Peyer's patch (tissue), 4 donors: Measurements from ENCODE around the gene GLIPR1L2. TPM values are rescaled to one million over a fixed set of nuclear protein-coding genes. Genes with fewer than 3 reads are reported as not detected.
A peak's percentile ranks its signal among the peaks of the same experiment; 100 is the strongest.

Experiments used
- DNase-seq, 3 donors: peaks; one replicate each; pipeline ENCODE4 v3.0.0-alpha.2; 2017 to 2019
- H3K27ac ChIP-seq, 4 donors: fragments of 200-600 bp; sonication (generic); one replicate each; pipeline ENCODE4 v1.5.1; 2016 to 2019
- H3K27me3 ChIP-seq, 2 donors: fragments of 200-600 bp; sonication (generic); one replicate each; pipeline ENCODE4 v1.5.1; 2019
- H3K36me3 ChIP-seq, 3 donors: fragments of 200-600 bp; sonication (generic); one replicate each; pipeline ENCODE4 v1.5.1; 2016 to 2019
- H3K4me1 ChIP-seq, 4 donors: fragments of 200-600 bp; sonication (generic); one replicate each; pipeline ENCODE4 v1.5.1; 2016 to 2019
- H3K4me3 ChIP-seq, 4 donors: fragments of 200-600 bp; sonication (generic); 1 replicate in 3 of 4; 2 replicates in 1 of 4; pipeline ENCODE4 v1.5.1; 2016 to 2019; ENCODE audit warnings: mild to moderate bottlenecking in 1 of 4
- H3K9me3 ChIP-seq, 4 donors: fragments of 200-600 bp; sonication (generic); one replicate each; pipeline ENCODE4 v1.5.1; 2016 to 2019; ENCODE audit warnings: mild to moderate bottlenecking in 1 of 4
- CTCF ChIP-seq, 6 experiments: fragments of 450-650 bp in 4 of 6; fragments of 200-600 bp in 2 of 6; sonication (generic) in 1 of 6; IDR thresholded peaks; one replicate each; pipeline ENCODE4 v1.5.1; 2017 to 2019; ENCODE audit warnings: antibody characterized with exemption in 6 of 6, mild to moderate bottlenecking in 3 of 6, moderate library complexity in 1 of 6
- POLR2A ChIP-seq, 2 donors: fragments of 450-650 bp; IDR thresholded peaks; one replicate each; pipeline ENCODE4 v1.5.1; 2017; ENCODE audit warnings: antibody characterized with exemption in 2 of 2, mild to moderate bottlenecking in 2 of 2, moderate library complexity in 2 of 2
- total RNA-seq, 4 donors: library from RNA; depleted of rRNA; stranded (reverse); fragments of >200 nt; gene quantifications; one replicate each; pipeline ENCODE4 v1.1.0, GENCODE V29; 2016

The GLIPR1L2 gene
- total RNA-seq, 4 donors from 2014 or later = 0.40 to 3.3 TPM; not detected in 2

DNA sequence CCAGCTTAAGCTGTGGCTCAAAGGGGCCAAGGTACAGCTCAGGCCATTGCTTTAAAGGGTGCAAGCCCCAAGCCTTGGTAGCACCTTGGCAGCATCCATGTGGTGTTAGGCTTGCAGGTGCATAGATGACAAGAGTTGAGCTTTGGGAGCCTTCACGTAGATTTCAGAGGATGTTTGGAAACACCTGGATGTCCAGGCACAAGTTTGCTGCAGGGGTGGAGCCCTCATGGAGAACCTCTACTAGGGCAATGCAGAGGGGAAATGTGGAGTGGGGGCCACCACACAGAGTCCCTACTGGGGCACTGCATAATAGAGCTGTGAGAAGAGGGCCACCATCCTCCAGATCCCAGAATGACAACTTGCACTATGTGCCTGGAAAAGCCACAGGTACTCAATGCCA is 37.9 kb downstream of the GLIPR1L2 start:
- Histone ChIP-seq H3K4me3 (no peak overlapping the region), H3K36me3 (no peaks in the 10 kb centered on the region), H3K27me3 (no peaks in the 10 kb centered on the region), H3K4me1 (no peaks in the 10 kb centered on the region), H3K27ac (no peak overlapping the region), H3K9me3 (peaks cover 0 to 6% (median 2%) of the 10 kb centered on the region in 4 donors)
- TF ChIP-seq POLR2A (IDR thresholded peaks at IDR 0.05) (no peak), CTCF (IDR thresholded peaks at IDR 0.05) (no peak)
- no peak for DNase-seq

GRCh38 chr12:75432924-75433323 is 42.0 kb downstream of the GLIPR1L2 start:
- Histone ChIP-seq H3K4me1 (no peaks in the 10 kb centered on the region), H3K4me3 (no peak overlapping the region), H3K9me3 (peaks cover 0 to 6% (median 2%) of the 10 kb centered on the region in 4 donors), H3K27me3 (no peaks in the 10 kb centered on the region), H3K27ac (no peak overlapping the region), H3K36me3 (no peaks in the 10 kb centered on the region)
- TF ChIP-seq POLR2A (IDR thresholded peaks at IDR 0.05) = no peak
- TF ChIP-seq CTCF (IDR thresholded peaks at IDR 0.05) = no peak
- DNase-seq = no peak

GRCh38 chr12:75437564-75437963 is 46.7 kb downstream of the GLIPR1L2 start:
- Histone ChIP-seq H3K27ac (no peak overlapping the region), H3K9me3 (no peaks in the 10 kb centered on the region), H3K27me3 (no peaks in the 10 kb centered on the region), H3K4me1 (no peaks in the 10 kb centered on the region), H3K4me3 (no peak overlapping the region), H3K36me3 (no peaks in the 10 kb centered on the region)
- DNase-seq = no peak
- TF ChIP-seq CTCF (IDR thresholded peaks at IDR 0.05) = peak in 4 of 6 experiments; percentile 19 to 36 (median 30)
- no peak for TF ChIP-seq POLR2A (IDR thresholded peaks at IDR 0.05)

GRCh38 chr12:75438059-75438754 is 47.3 kb downstream of the GLIPR1L2 start:
- DNase-seq = no peak
- no peaks in the 10 kb centered on the region for H3K27me3 ChIP-seq
- H3K36me3 ChIP-seq = no peaks in the 10 kb centered on the region
- H3K9me3 ChIP-seq = no peaks in the 10 kb centered on the region
- H3K4me1 ChIP-seq = no peaks in the 10 kb centered on the region
- TF ChIP-seq POLR2A (IDR thresholded peaks at IDR 0.05) (no peak), CTCF (IDR thresholded peaks at IDR 0.05) (no peak)
- no peak overlapping the region for H3K4me3 ChIP-seq
- H3K27ac ChIP-seq = no peak overlapping the region

DNA sequence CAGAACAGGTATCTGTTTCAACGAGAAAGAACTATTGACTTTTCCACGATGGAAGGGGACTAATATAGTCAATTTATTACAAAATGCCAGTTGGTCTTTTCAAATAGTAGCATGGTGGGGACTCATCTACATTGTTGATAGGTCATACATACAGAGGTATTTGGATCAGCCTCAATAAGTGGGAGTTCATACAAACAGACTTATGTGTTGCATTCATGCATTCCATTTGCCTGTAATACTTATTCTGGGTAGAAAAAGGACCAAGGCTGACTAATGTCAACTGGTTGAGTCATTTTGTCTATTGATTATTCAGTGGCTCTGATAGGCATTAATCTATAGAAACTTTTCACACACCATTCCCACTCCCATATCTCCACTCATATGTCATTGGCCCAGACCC is 48.2 kb downstream of the GLIPR1L2 start:
- Histone ChIP-seq H3K27ac (no peak overlapping the region), H3K36me3 (no peaks in the 10 kb centered on the region), H3K27me3 (no peaks in the 10 kb centered on the region), H3K4me1 (no peaks in the 10 kb centered on the region), H3K9me3 (no peaks in the 10 kb centered on the region), H3K4me3 (no peak overlapping the region)
- DNase-seq = no peak
- no peak for TF ChIP-seq CTCF (IDR thresholded peaks at IDR 0.05)
